T-helper 2 cell treated with Interferon-gamma antibody and Interleukin-4, amounts not matched to agents 100 ng/mL and 5 ng/mL, for 36 hours (primary cell): ENCODE results near the gene SPRED2. TPM values are rescaled to one million over a fixed set of nuclear protein-coding genes. Genes with fewer than 3 reads are reported as not detected.
"Not testable (repeated sequence)": the region's sequence is repeated elsewhere in the genome, so short reads cannot be mapped to it uniquely, and the experiment has no call there.

Source experiments
- intact Hi-C: fragments of 100-400 bp; cut with micrococcal nuclease; formaldehyde crosslinking; loops from one replicate; pipeline ENCODE4 v1.15.1; 2023
- total RNA-seq: library from RNA; stranded (reverse); gene quantifications from 2 replicates; pipeline ENCODE4 v1.2.3, GENCODE V29; 2022

Gene SPRED2
- total RNA-seq, 1 donor from 2014 or later, result 7.7 TPM

DNA sequence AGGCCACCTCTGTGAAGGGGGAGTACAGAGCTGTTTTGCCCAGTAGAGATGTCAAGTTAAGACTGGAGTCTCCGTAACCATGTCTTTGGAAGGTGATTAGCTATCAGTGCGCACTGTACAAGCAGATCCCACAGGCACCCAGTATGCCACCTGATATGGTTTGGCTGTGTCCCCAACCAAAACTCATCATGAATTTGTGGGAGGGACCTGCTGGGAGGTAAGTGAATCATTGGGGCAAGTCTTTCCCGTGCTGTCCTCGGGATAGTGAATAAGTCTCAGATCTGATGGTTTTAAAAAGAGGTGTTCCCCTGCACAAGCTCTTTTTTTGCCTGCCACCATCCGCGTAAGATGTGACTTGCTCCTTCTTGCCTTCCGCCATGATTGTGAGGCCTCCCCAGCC lies 114.6 kb downstream of the SPRED2 start:
- intact Hi-C loops, result no loop called here

- intact Hi-C loops, result not testable (repeated sequence)
Measured at GRCh38 chr2:65317351-65317750, 115.0 kb downstream of the SPRED2 start.

DNA sequence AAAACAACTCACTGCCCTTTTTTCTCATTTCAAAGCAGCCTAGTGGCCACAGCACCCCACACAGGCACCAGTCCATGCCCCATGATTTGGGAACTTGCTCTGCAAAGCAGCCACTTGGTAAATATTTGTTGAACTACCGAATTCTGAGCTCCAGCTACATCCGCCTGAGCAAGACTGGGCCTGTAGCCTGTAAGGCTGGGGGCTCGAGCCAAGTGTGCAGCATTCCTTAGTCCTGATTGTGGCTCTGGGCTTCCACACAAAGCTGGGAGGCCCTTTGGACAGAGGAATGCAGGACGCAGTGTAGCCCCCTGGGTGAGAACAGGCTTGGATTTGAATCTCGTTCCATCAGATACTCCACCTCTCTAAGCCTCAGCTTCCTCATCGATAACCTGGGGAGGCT lies 116.3 kb downstream of the SPRED2 start:
- intact Hi-C loops, result no loop called here

DNA sequence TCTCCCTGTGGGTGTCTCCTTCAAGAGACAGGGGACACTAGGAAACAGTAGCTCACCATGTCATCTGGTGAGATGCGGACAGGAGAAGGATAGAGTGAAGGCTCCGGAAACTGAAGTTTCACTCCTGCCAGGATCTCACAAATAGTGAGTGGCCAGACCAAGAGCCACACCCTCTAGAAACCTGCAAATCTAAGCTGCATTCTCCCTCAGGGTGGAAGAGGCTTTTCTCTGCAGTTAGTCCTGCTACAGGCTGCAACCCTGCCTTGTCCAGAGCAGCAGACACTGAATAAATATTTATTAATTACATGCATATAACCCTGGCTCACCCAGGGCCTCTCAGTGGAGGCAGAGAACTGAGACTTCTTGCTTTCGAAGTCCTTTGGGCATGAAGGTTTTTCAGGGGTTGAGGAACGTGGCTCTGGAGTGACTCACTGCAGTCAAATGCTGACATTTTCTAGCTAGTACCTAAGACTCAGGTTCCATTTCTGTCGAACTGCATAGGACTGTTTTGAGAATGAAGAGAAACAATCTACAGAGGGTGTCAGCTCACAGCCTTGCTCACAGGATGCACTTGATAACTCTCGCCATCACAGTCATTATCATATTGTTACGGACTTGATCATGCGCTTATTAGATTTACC lies 117.5 kb downstream of the SPRED2 start:
- intact Hi-C loops, result no loop called here

DNA sequence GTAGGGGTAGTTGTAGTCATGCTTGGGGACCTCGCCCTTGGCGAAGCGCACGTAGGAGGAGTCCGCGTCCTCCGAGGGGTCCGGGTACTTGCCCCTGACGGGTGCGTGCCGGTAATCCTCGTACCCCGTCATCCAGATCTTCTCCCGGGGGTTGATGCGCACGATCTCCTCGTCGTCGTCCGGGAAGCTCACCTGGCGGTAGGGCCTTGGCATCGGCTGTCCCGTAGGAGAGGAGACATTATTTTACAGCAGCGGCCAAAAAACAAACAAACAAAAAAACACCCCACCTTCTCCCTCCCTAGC lies 118.5 kb downstream of the SPRED2 start:
- intact Hi-C loops, result no loop called here

GRCh38 chr2:65313126-65313953 lies 119.1 kb downstream of the SPRED2 start:
- intact Hi-C loops, result no loop called here

DNA sequence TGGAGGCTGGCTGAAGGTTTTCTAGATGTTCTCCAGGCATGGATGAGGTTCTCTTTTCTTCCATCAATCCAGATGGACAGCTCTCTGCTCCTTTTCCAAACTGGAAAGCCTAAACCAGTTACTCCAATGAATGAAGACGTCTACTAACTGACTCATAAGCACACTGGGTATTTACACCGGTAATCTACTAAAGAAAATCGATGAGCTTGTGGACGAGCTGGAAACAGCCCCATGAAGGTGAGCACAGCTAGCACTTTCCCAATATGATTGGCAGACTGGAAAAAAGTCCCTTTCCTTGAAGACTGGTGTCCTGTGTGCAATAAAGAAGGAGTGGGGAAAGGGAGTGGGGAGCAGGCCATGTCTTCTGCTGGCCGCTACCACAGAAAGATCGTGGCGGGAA lies 120.8 kb downstream of the SPRED2 start:
- intact Hi-C loops, result no loop called here

DNA sequence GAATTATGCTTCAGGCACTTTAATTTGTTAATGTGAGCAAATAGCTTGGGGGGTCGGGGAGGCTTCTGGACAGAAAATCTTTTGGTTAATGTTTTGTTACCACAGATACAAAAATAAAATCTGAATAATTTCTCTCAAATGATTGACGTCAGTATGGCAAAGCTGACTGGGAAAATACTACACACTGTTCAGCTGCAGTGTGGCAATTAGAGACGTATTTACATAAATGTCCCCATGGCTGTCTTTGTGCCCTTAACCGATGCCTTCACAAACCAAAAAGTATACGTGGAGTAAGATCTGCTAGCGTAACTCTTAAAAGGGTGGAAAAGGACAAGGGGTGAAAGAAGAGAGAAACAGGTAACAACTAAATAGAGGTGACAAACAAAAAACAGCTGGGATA lies 121.3 kb downstream of the SPRED2 start:
- intact Hi-C loops, result no loop called here

- intact Hi-C loops, result no loop called here
Measured at GRCh38 chr2:65309699-65310098, 122.7 kb downstream of the SPRED2 start.

GRCh38 chr2:65305934-65306333 lies 126.5 kb downstream of the SPRED2 start:
- intact Hi-C loops, result no loop called here

GRCh38 chr2:65300761-65301711 lies 131.4 kb downstream of the SPRED2 start:
- intact Hi-C loops, result loop anchor here (1.0 to 2.0 kb wide), 2 partner anchors 74 to 131 kb away; partner anchors contain the start of genes ACTR2 and SPRED2

- intact Hi-C loops, result loop anchor here (2.0 kb wide), 1 partner anchor 73 kb away; the partner anchor contains the start of gene ACTR2
Measured at GRCh38 chr2:65300134-65300760, 132.2 kb downstream of the SPRED2 start.

- intact Hi-C loops, result no loop called here
Measured at GRCh38 chr2:65299246-65299645, 133.2 kb downstream of the SPRED2 start.

DNA sequence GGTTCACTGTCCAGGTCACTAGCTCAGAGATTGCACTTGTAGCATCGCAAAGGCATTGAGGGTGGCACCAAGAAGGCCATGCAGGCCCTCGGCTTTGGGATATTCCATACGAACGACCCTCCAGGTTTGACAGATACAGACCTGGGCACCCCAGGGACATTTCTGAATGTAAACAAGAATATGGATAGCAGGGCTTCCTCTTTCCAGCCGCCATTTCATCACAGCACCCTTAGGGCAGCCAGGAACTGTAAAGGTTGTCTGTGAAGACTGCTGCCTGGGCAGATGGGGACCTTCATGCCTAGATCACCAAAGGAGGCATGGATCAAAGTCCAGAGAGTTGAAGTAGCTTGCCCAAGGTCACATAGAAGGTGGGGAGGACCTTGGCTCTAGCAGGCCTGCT lies 134.3 kb downstream of the SPRED2 start:
- intact Hi-C loops, result no loop called here

- intact Hi-C loops, result no loop called here
Measured at GRCh38 chr2:65297544-65297943, 134.9 kb downstream of the SPRED2 start.

GRCh38 chr2:65296971-65297370 lies 135.4 kb downstream of the SPRED2 start:
- intact Hi-C loops, result no loop called here

DNA sequence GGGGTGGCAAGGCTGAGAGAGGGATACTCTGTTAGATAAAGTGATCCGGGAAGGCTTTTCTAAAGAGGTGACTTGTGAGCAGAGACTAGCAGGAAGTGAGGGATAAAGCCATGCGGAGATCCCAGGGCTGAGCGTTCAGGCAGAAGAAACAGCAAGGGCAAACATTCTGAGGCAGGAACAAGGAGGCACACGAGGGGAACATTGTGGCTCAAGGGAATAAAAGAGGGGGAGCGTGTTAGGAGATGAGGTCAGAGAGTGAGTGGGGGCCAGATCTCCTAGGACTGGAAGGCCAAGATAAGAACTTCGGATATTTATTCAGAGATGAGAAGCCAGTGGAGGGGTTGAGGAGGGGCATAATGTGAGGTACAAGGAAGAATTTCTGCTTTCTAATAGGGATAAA lies 137.7 kb downstream of the SPRED2 start:
- intact Hi-C loops, result no loop called here

DNA sequence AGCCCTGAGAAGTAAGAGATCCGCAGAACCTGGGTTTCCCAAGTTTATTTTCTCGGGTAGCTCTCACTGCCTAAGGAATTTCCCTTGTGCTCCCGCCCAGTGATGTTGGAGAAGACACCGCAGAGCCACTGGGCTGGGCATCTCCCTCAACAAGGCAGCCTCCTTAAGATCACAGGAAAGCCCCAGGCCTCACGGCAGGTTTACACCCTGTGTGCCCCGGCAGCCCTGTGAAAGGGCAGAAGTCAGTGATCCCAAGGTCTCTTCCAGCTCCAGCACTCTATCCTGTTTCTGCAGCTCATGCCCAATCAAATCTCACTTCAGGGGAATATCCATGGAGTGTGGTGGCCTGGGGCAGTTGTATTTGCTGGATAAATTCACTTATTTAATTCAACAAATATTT lies 138.3 kb downstream of the SPRED2 start:
- intact Hi-C loops, result no loop called here

GRCh38 chr2:65293376-65293775 lies 139.0 kb downstream of the SPRED2 start:
- intact Hi-C loops, result no loop called here

- intact Hi-C loops, result no loop called here
Measured at GRCh38 chr2:65292461-65293011, 139.9 kb downstream of the SPRED2 start.

DNA sequence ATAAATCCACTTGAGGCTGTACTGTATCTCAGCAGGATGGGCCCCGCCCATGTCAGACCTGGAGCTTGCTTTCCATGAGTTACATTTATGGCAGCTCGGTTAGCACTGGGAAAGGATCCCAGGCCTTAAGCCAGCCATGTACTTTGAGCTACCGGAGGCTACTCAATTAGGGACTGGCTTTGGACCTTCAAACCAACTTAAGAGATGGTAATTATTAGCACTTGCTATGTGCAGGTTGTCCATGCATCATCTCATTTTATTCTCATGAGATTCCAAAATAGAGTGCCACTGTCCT lies 140.3 kb downstream of the SPRED2 start:
- intact Hi-C loops, result no loop called here
